ENCODE results near the gene MIPOL1. TPM values are rescaled to one million over a fixed set of nuclear protein-coding genes. Genes with fewer than 3 reads are reported as not detected.

Gene MIPOL1
- total and polyA plus RNA-seq, 2 of the 13 experiments (the other 11 are each of a cell fraction or from before 2014, with no cell fraction given), result 8.6 to 34.2 TPM

DNA sequence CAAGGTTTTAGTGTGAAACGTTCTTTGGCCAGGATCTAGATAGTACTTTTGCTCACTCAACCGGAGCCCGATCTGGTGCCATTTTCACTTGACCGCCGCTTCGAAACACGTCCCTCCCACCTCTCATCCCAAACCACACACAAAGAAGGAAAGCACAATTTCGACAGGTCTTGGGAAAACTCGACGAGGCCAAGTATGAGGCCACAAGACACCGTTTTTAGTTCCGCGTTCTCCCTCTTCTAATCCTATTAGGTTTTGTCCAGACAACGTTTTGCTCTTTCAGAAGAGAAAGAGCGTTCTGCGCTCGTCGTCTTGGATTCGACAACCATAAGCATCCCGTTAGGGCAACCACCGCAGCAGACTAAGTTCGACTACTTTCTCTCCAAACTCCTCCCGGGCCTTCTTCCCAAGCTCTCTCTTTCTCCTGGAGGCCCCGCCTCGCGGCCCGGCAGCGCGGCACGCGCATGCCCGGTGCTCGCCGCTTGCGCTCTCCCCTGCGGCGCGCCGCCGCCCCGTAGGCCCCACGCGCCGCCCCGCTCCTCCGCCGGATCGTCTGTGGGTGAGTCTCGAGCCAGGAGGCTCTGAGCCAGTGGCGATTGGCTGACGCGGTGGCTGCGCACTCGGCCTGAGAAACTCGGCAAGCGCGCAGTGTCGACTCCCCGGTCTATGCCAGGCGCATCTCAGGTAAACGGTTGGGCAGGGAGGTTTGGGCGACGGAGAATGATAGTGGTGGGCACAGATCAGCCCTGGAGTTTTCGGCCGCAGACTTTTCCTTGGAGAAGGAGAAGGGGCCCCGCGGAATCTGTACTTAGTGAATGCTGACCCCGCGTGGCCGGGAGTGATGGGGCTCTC is at the start of gene MIPOL1 (continued):
- TF ChIP-seq ZNF256 (CRISPR knock-in tag; conservative IDR thresholded peaks at IDR 0.05), result peak; percentile 56; the same call in 1 of the 2 replicates
- TF ChIP-seq, protein P1, sequence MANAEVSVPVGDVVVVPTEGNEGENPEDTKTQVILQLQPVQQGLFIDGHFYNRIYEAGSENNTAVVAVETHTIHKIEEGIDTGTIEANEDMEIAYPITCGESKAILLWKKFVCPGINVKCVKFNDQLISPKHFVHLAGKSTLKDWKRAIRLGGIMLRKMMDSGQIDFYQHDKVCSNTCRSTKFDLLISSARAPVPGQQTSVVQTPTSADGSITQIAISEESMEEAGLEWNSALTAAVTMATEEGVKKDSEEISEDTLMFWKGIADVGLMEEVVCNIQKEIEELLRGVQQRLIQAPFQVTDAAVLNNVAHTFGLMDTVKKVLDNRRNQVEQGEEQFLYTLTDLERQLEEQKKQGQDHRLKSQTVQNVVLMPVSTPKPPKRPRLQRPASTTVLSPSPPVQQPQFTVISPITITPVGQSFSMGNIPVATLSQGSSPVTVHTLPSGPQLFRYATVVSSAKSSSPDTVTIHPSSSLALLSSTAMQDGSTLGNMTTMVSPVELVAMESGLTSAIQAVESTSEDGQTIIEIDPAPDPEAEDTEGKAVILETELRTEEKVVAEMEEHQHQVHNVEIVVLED (CRISPR knock-in tag; IDR thresholded peaks at IDR 0.05; ENCODE audit: borderline replicate concordance), result peak; percentile 77; the same call in 1 of the 2 replicates
- peak; percentile 95 for TF ChIP-seq DNMT1 (CRISPR knock-in tag; IDR thresholded peaks at IDR 0.05)
- peak; percentile 89; the same call in 1 of the 2 replicates for TF ChIP-seq ZC3H4 (CRISPR knock-in tag; IDR thresholded peaks at IDR 0.05; ENCODE audit: borderline replicate concordance)
- TF ChIP-seq FOSL1 (CRISPR knock-in tag; IDR thresholded peaks at IDR 0.05; ENCODE audit: borderline replicate concordance), result peak; percentile 45; the same call in 1 of the 2 replicates
- TF ChIP-seq KDM4B (CRISPR knock-in tag; IDR thresholded peaks at IDR 0.05), result peak; percentile 96
- TF ChIP-seq, protein P2, sequence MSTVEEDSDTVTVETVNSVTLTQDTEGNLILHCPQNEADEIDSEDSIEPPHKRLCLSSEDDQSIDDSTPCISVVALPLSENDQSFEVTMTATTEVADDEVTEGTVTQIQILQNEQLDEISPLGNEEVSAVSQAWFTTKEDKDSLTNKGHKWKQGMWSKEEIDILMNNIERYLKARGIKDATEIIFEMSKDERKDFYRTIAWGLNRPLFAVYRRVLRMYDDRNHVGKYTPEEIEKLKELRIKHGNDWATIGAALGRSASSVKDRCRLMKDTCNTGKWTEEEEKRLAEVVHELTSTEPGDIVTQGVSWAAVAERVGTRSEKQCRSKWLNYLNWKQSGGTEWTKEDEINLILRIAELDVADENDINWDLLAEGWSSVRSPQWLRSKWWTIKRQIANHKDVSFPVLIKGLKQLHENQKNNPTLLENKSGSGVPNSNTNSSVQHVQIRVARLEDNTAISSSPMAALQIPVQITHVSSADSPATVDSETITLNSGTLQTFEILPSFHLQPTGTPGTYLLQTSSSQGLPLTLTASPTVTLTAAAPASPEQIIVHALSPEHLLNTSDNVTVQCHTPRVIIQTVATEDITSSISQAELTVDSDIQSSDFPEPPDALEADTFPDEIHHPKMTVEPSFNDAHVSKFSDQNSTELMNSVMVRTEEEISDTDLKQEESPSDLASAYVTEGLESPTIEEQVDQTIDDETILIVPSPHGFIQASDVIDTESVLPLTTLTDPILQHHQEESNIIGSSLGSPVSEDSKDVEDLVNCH (CRISPR knock-in tag; IDR thresholded peaks at IDR 0.05), result no peak; the same call in 1 of the 2 replicates
- TF ChIP-seq, protein P3, sequence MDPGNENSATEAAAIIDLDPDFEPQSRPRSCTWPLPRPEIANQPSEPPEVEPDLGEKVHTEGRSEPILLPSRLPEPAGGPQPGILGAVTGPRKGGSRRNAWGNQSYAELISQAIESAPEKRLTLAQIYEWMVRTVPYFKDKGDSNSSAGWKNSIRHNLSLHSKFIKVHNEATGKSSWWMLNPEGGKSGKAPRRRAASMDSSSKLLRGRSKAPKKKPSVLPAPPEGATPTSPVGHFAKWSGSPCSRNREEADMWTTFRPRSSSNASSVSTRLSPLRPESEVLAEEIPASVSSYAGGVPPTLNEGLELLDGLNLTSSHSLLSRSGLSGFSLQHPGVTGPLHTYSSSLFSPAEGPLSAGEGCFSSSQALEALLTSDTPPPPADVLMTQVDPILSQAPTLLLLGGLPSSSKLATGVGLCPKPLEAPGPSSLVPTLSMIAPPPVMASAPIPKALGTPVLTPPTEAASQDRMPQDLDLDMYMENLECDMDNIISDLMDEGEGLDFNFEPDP (CRISPR knock-in tag; conservative IDR thresholded peaks at IDR 0.05), result no peak
- no peak for TF ChIP-seq MLLT10 (CRISPR knock-in tag; IDR thresholded peaks at IDR 0.05)
- TF ChIP-seq TP53 (CRISPR knock-in tag; conservative IDR thresholded peaks at IDR 0.05), result no peak; the same call in 1 of the 2 replicates
- TF ChIP-seq KDM2A (CRISPR knock-in tag; IDR thresholded peaks at IDR 0.05; ENCODE audit: borderline replicate concordance, low read depth), result peak; percentile 99
- no peak for TF ChIP-seq SRSF9 (IDR thresholded peaks at IDR 0.05; ENCODE audit: borderline replicate concordance, insufficient read depth, low read depth, low read length, poor library complexity, severe bottlenecking)
- TF ChIP-seq SP5 (CRISPR knock-in tag; IDR thresholded peaks at IDR 0.05; ENCODE audit: borderline replicate concordance, low read depth), result peak; percentile 50
- TF ChIP-seq, protein P4, sequence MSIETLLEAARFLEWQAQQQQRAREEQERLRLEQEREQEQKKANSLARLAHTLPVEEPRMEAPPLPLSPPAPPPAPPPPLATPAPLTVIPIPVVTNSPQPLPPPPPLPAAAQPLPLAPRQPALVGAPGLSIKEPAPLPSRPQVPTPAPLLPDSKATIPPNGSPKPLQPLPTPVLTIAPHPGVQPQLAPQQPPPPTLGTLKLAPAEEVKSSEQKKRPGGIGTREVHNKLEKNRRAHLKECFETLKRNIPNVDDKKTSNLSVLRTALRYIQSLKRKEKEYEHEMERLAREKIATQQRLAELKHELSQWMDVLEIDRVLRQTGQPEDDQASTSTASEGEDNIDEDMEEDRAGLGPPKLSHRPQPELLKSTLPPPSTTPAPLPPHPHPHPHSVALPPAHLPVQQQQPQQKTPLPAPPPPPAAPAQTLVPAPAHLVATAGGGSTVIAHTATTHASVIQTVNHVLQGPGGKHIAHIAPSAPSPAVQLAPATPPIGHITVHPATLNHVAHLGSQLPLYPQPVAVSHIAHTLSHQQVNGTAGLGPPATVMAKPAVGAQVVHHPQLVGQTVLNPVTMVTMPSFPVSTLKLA (IDR thresholded peaks at IDR 0.05), result no peak
- peak; percentile 56; the same call in 1 of the 2 replicates for TF ChIP-seq ZBTB8A (CRISPR knock-in tag; IDR thresholded peaks at IDR 0.05; ENCODE audit: borderline replicate concordance, low read depth)
- TF ChIP-seq ZFX (CRISPR knock-in tag; IDR thresholded peaks at IDR 0.05; ENCODE audit: low read depth), result peak; percentile 100
- TF ChIP-seq, protein P5, sequence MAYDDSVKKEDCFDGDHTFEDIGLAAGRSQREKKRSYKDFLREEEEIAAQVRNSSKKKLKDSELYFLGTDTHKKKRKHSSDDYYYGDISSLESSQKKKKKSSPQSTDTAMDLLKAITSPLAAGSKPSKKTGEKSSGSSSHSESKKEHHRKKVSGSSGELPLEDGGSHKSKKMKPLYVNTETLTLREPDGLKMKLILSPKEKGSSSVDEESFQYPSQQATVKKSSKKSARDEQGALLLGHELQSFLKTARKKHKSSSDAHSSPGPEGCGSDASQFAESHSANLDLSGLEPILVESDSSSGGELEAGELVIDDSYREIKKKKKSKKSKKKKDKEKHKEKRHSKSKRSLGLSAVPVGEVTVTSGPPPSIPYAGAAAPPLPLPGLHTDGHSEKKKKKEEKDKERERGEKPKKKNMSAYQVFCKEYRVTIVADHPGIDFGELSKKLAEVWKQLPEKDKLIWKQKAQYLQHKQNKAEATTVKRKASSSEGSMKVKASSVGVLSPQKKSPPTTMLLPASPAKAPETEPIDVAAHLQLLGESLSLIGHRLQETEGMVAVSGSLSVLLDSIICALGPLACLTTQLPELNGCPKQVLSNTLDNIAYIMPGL (CRISPR knock-in tag; IDR thresholded peaks at IDR 0.05; ENCODE audit: borderline replicate concordance in 1 of 2, low read depth in 1 of 2), result peak; percentile 97 to 98
